HepG2 (cell line): ENCODE data around the gene TUBB2B. TPM values are rescaled to one million over a fixed set of nuclear protein-coding genes. Genes with fewer than 3 reads are reported as not detected.

Experiments used
- BRD4 ChIP-seq: sonication (generic); formaldehyde crosslinking; IDR thresholded peaks from 2 replicates; pipeline ENCODE4 v1.4.0; 2020; ENCODE audit warnings: missing genetic modification reagents
- E2F5 ChIP-seq: sonication (generic); formaldehyde crosslinking; conservative IDR thresholded peaks from 2 replicates; pipeline ENCODE4 v1.4.0; 2020; ENCODE audit warnings: missing genetic modification reagents
- GZF1 ChIP-seq: sonication (generic); formaldehyde crosslinking; IDR thresholded peaks from 2 replicates; pipeline ENCODE4 v1.5.1; 2020; ENCODE audit warnings: mild to moderate bottlenecking, missing genetic modification reagents
- HNRNPUL1 ChIP-seq: fragments of 200-400 bp; formaldehyde crosslinking; IDR thresholded peaks from 2 replicates; pipeline ENCODE4 v1.6.1; 2017; ENCODE audit warnings: low read depth, mild to moderate bottlenecking, low read length, moderate library complexity
- HOXA7 ChIP-seq: sonication (generic); formaldehyde crosslinking; IDR thresholded peaks from 2 replicates; pipeline ENCODE4 v1.8.1; 2022; ENCODE audit warnings: mild to moderate bottlenecking, missing genetic modification reagents, moderate library complexity
- MAZ ChIP-seq, 2 experiments: sonication (generic) in 1 of 2; formaldehyde crosslinking in 1 of 2; IDR thresholded peaks; 2 replicates each; pipeline versions ENCODE4 v1.5.0 to v1.6.1; 2012 to 2020; ENCODE audit warnings: low read depth in 2 of 2, mild to moderate bottlenecking in 2 of 2, borderline replicate concordance in 1 of 2, improper control_type of control experiment in 1 of 2, low read length in 1 of 2, missing genetic modification reagents in 1 of 2, moderate library complexity in 1 of 2
- NKX3-1 ChIP-seq: sonication (generic); formaldehyde crosslinking; IDR thresholded peaks from 2 replicates; pipeline ENCODE4 v1.5.0; 2020; ENCODE audit warnings: missing genetic modification reagents
- POGZ ChIP-seq: sonication (generic); formaldehyde crosslinking; IDR thresholded peaks from 2 replicates; pipeline ENCODE4 v1.4.0; 2020; ENCODE audit warnings: mild to moderate bottlenecking, missing genetic modification reagents
- ZFX ChIP-seq: sonication (generic); formaldehyde crosslinking; IDR thresholded peaks from 2 replicates; pipeline ENCODE4 v1.4.0; 2020; ENCODE audit warnings: mild to moderate bottlenecking, low read depth, missing genetic modification reagents, moderate library complexity
- polyA plus RNA-seq, 8 experiments: library from polyadenylated mRNA; depleted of rRNA in 3 of 8; stranded (reverse) in 7 of 8; unstranded in 1 of 8; fragments of >200 nt; fragmentation: Illumina TruSeq in 4 of 8; extraction: Trizol in 4 of 8; gene quantifications; 2 replicates each; pipeline versions ENCODE4 v1.2.1 to v1.2.3, GENCODE V29; 2011 to 2016; ENCODE audit warnings: low read depth in 4 of 8, missing spikeins in 1 of 8, mixed read lengths in 1 of 8; ENCODE audit not compliant: insufficient read depth in 1 of 8
- total RNA-seq, 5 experiments: library from RNA; depleted of rRNA; stranded (reverse); fragments of >200 nt; fragmentation: Illumina TruSeq; extraction: Trizol; gene quantifications; 2 replicates each; pipeline ENCODE4 v1.2.3, GENCODE V29; 2016; ENCODE audit warnings: low read depth in 1 of 5
- TF ChIP-seq, protein P1 (sequence below): sonication (generic); formaldehyde crosslinking; IDR thresholded peaks from 2 replicates; pipeline ENCODE4 v1.4.0; 2020; ENCODE audit warnings: mild to moderate bottlenecking, low read depth, missing genetic modification reagents
- TF ChIP-seq, protein P2 (sequence below): sonication (generic); formaldehyde crosslinking; IDR thresholded peaks from 2 replicates; pipeline ENCODE4 v1.5.1; 2020; ENCODE audit warnings: mild to moderate bottlenecking, missing genetic modification reagents, moderate library complexity
- TF ChIP-seq, protein P3 (sequence below): sonication (generic); formaldehyde crosslinking; IDR thresholded peaks from 2 replicates; pipeline ENCODE4 v1.9.0; 2021; ENCODE audit warnings: mild to moderate bottlenecking, missing genetic modification reagents
- TF ChIP-seq, protein P4 (sequence below): sonication (generic); formaldehyde crosslinking; IDR thresholded peaks from 2 replicates; pipeline ENCODE4 v1.5.1; 2020; ENCODE audit warnings: mild to moderate bottlenecking, missing genetic modification reagents, borderline replicate concordance

The TUBB2B gene
- total and polyA plus RNA-seq, 2 of the 13 experiments (the other 11 are each of a cell fraction or from before 2014, with no cell fraction given) = 10.3 to 23.6 TPM

GRCh38 chr6:3228046-3228671 is 706 bp upstream of the TUBB2B start (continued):
- TF ChIP-seq E2F5 (CRISPR knock-in tag) (no peak), HOXA7 (no peak), BRD4 (CRISPR knock-in tag) (no peak), ZFX (peak; percentile 37; the same call in 1 of the 2 replicates), NKX3-1 (no peak), POGZ (CRISPR knock-in tag) (no peak; the same call in 1 of the 2 replicates), MAZ (IDR thresholded peaks at IDR 0.05; ENCODE audit: borderline replicate concordance, low read depth, low read length) (no peak), MAZ (CRISPR knock-in tag; IDR thresholded peaks at IDR 0.05; ENCODE audit: low read depth) (no peak), HNRNPUL1 (no peak), GZF1 (no peak)
- TF ChIP-seq, protein P1, sequence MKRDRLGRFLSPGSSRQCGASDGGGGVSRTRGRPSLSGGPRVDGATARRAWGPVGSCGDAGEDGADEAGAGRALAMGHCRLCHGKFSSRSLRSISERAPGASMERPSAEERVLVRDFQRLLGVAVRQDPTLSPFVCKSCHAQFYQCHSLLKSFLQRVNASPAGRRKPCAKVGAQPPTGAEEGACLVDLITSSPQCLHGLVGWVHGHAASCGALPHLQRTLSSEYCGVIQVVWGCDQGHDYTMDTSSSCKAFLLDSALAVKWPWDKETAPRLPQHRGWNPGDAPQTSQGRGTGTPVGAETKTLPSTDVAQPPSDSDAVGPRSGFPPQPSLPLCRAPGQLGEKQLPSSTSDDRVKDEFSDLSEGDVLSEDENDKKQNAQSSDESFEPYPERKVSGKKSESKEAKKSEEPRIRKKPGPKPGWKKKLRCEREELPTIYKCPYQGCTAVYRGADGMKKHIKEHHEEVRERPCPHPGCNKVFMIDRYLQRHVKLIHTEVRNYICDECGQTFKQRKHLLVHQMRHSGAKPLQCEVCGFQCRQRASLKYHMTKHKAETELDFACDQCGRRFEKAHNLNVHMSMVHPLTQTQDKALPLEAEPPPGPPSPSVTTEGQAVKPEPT (CRISPR knock-in tag) = no peak
- TF ChIP-seq, protein P2, sequence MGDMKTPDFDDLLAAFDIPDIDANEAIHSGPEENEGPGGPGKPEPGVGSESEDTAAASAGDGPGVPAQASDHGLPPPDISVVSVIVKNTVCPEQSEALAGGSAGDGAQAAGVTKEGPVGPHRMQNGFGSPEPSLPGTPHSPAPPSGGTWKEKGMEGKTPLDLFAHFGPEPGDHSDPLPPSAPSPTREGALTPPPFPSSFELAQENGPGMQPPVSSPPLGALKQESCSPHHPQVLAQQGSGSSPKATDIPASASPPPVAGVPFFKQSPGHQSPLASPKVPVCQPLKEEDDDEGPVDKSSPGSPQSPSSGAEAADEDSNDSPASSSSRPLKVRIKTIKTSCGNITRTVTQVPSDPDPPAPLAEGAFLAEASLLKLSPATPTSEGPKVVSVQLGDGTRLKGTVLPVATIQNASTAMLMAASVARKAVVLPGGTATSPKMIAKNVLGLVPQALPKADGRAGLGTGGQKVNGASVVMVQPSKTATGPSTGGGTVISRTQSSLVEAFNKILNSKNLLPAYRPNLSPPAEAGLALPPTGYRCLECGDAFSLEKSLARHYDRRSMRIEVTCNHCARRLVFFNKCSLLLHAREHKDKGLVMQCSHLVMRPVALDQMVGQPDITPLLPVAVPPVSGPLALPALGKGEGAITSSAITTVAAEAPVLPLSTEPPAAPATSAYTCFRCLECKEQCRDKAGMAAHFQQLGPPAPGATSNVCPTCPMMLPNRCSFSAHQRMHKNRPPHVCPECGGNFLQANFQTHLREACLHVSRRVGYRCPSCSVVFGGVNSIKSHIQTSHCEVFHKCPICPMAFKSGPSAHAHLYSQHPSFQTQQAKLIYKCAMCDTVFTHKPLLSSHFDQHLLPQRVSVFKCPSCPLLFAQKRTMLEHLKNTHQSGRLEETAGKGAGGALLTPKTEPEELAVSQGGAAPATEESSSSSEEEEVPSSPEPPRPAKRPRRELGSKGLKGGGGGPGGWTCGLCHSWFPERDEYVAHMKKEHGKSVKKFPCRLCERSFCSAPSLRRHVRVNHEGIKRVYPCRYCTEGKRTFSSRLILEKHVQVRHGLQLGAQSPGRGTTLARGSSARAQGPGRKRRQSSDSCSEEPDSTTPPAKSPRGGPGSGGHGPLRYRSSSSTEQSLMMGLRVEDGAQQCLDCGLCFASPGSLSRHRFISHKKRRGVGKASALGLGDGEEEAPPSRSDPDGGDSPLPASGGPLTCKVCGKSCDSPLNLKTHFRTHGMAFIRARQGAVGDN (CRISPR knock-in tag) = no peak
- TF ChIP-seq, protein P3, sequence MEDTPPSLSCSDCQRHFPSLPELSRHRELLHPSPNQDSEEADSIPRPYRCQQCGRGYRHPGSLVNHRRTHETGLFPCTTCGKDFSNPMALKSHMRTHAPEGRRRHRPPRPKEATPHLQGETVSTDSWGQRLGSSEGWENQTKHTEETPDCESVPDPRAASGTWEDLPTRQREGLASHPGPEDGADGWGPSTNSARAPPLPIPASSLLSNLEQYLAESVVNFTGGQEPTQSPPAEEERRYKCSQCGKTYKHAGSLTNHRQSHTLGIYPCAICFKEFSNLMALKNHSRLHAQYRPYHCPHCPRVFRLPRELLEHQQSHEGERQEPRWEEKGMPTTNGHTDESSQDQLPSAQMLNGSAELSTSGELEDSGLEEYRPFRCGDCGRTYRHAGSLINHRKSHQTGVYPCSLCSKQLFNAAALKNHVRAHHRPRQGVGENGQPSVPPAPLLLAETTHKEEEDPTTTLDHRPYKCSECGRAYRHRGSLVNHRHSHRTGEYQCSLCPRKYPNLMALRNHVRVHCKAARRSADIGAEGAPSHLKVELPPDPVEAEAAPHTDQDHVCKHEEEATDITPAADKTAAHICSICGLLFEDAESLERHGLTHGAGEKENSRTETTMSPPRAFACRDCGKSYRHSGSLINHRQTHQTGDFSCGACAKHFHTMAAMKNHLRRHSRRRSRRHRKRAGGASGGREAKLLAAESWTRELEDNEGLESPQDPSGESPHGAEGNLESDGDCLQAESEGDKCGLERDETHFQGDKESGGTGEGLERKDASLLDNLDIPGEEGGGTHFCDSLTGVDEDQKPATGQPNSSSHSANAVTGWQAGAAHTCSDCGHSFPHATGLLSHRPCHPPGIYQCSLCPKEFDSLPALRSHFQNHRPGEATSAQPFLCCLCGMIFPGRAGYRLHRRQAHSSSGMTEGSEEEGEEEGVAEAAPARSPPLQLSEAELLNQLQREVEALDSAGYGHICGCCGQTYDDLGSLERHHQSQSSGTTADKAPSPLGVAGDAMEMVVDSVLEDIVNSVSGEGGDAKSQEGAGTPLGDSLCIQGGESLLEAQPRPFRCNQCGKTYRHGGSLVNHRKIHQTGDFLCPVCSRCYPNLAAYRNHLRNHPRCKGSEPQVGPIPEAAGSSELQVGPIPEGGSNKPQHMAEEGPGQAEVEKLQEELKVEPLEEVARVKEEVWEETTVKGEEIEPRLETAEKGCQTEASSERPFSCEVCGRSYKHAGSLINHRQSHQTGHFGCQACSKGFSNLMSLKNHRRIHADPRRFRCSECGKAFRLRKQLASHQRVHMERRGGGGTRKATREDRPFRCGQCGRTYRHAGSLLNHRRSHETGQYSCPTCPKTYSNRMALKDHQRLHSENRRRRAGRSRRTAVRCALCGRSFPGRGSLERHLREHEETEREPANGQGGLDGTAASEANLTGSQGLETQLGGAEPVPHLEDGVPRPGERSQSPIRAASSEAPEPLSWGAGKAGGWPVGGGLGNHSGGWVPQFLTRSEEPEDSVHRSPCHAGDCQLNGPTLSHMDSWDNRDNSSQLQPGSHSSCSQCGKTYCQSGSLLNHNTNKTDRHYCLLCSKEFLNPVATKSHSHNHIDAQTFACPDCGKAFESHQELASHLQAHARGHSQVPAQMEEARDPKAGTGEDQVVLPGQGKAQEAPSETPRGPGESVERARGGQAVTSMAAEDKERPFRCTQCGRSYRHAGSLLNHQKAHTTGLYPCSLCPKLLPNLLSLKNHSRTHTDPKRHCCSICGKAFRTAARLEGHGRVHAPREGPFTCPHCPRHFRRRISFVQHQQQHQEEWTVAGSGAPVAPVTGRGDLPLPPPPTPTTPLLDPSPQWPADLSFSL (CRISPR knock-in tag) = no peak
- TF ChIP-seq, protein P4, sequence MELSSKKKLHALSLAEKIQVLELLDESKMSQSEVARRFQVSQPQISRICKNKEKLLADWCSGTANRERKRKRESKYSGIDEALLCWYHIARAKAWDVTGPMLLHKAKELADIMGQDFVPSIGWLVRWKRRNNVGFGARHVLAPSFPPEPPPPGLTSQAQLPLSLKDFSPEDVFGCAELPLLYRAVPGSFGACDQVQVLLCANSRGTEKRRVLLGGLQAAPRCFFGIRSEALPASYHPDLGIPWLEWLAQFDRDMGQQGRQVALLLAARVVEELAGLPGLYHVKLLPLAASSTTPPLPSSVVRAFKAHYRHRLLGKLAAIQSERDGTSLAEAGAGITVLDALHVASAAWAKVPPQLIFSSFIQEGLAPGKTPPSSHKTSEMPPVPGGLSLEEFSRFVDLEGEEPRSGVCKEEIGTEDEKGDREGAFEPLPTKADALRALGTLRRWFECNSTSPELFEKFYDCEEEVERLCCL (CRISPR knock-in tag) = no peak
